Activated T-cell treated with anti-CD3 and anti-CD28 coated beads, Interleukin-2, amount 50 U/mL, for 1 hour (primary cell): ENCODE measurements around the gene PRKCA.
"Not testable (repeated sequence)": the region's sequence is repeated elsewhere in the genome, so short reads cannot be mapped to it uniquely, and the experiment has no call there.

Experiments used
- DNase-seq: peaks from one replicate; pipeline ENCODE4 v3.0.0-alpha.2; 2020

The PRKCA gene

GRCh38 chr17:66468241-66469087 is 166.1 kb downstream of the PRKCA start:
- DNase-seq = no peak

GRCh38 chr17:66469088-66469442 is 166.7 kb downstream of the PRKCA start:
- DNase-seq = no peak

- no peak for DNase-seq
Observed at GRCh38 chr17:66469461-66469860, 167.0 kb downstream of the PRKCA start.

GRCh38 chr17:66469890-66470289 is 167.5 kb downstream of the PRKCA start:
- DNase-seq = no peak

GRCh38 chr17:66472123-66472522 is 169.7 kb downstream of the PRKCA start:
- no peak for DNase-seq

- DNase-seq = no peak
Observed at GRCh38 chr17:66474258-66474657, 171.8 kb downstream of the PRKCA start.

GRCh38 chr17:66474806-66475497 is 172.5 kb downstream of the PRKCA start:
- DNase-seq = no peak

- no peak for DNase-seq
Observed at GRCh38 chr17:66476014-66476413, 173.6 kb downstream of the PRKCA start.

GRCh38 chr17:66477615-66478283 is 175.3 kb downstream of the PRKCA start:
- DNase-seq = no peak

GRCh38 chr17:66479230-66479889 is 176.9 kb downstream of the PRKCA start:
- not testable (repeated sequence) for DNase-seq

- DNase-seq = no peak
Observed at GRCh38 chr17:66480243-66480642, 177.8 kb downstream of the PRKCA start.

- no peak for DNase-seq
Observed at GRCh38 chr17:66480802-66481201, 178.4 kb downstream of the PRKCA start.

GRCh38 chr17:66481271-66481670 is 178.9 kb downstream of the PRKCA start:
- DNase-seq = no peak

- no peak for DNase-seq
Observed at GRCh38 chr17:66483906-66484305, 181.5 kb downstream of the PRKCA start.

GRCh38 chr17:66485309-66485947 is 183.0 kb downstream of the PRKCA start:
- no peak for DNase-seq

GRCh38 chr17:66487121-66487520 is 184.7 kb downstream of the PRKCA start:
- DNase-seq = no peak

- DNase-seq = no peak
Observed at GRCh38 chr17:66487981-66488468, 185.6 kb downstream of the PRKCA start.

- no peak for DNase-seq
Observed at GRCh38 chr17:66488864-66489263, 186.5 kb downstream of the PRKCA start.

- DNase-seq = not testable (repeated sequence)
Observed at GRCh38 chr17:66489576-66489975, 187.2 kb downstream of the PRKCA start.

- DNase-seq = no peak
Observed at GRCh38 chr17:66491213-66491612, 188.8 kb downstream of the PRKCA start.

GRCh38 chr17:66491665-66492064 is 189.3 kb downstream of the PRKCA start:
- DNase-seq = no peak

GRCh38 chr17:66492080-66492479 is 189.7 kb downstream of the PRKCA start:
- no peak for DNase-seq
